HG03064 (cell line): ENCODE measurements around the gene FOXD4L3.
"Not testable (repeated sequence)": the region's sequence is repeated elsewhere in the genome, so short reads cannot be mapped to it uniquely, and the experiment has no call there.

Experiments
- ATAC-seq: cut with Tn5 transposase; IDR thresholded peaks from one replicate; pipeline ENCODE4 v1.9.1; 2021; ENCODE audit warnings: low read depth; ENCODE audit not compliant: unreplicated experiment

FOXD4L3 gene

DNA sequence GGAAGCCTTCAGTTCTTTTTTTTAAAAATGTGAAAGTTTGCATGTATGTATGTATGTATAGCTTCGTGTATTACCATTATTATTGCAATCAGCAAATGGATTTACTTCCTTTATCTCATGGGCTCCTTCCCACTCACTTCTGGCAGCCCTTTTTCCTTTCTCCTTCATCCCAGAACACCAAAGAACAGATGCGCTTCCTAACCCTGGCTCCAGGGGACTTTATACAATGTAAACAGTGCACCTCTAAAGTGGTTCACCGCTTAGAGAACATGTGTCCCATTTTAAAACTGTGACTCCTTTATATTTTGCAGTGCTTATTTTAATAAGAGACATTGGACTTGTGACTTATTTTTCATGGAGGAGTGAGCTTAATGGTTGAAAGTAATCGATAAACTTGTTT lies 40.6 kb downstream of the FOXD4L3 start:
- ATAC-seq: not testable (repeated sequence)

DNA sequence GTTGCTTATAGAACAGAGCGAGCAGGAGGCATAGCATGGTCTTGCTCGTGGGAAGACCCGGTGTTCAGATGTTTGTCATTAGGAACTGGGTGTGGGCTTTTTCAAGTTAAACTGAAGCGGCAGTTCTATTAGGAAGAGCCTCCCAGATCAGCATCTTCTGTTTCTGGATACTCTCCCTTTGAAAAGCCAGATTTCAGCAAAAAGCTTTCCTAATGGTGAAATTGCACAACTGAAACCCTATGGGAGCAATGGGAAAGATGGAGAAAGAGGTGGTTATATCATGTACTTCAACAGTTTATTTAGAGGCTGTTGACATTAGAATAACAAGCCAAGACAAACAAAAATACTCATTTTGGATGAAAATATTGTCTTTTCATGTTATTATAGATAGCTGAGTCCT lies 41.3 kb downstream of the FOXD4L3 start:
- not testable (repeated sequence) for ATAC-seq

DNA sequence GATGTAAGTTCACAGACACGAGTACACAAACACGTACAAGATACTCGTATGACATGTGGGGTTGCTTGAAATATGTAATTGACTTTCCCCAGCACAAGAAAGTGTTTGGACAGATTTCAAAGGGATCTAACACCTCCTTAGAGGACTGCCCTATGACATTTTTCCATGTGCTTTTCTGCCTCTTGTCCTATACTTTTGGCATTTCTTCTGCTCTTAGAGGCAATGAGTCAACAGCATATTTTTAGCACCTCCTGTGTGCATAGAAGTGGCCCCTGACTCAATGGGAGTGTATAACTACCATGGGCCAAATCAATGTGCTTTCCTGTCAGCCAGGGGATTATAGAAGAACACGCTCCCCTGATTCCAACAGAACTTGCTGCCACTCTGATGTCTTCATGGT lies 49.0 kb downstream of the FOXD4L3 start:
- ATAC-seq: not testable (repeated sequence)
